ENCODE data around the gene ZBTB32.

GRCh38 chr19:35722461-35722860, 18.1 kb downstream of the ZBTB32 start:
- TF ChIP-seq CTCF (IDR thresholded peaks at IDR 0.05) (no peak), POLR2A (IDR thresholded peaks at IDR 0.05) (no peak), EP300 (IDR thresholded peaks at IDR 0.05) (no peak), POLR2AphosphoS5 (IDR thresholded peaks at IDR 0.05) (no peak)
